ENCODE results near the gene IGFBP7.

IGFBP7 gene

GRCh38 chr4:57109847-57110639 lies at the start of gene IGFBP7:
Gene IGFBP7, minus strand, starts transcription at chr4:57110385. Its CDS starts 34 bp downstream, at chr4:57110351.
- H3K4me3 ChIP-seq (ENCODE audit: low read depth, low read length) = peak within 1 kb of the TSS; percentile 62
- no peaks in the 10 kb centered on the region for H3K9me3 ChIP-seq (ENCODE audit: control insufficient read depth, insufficient read depth, low read length)
- H3K9ac ChIP-seq (ENCODE audit: low read depth, low read length) = no peak within 1 kb of the TSS
- H3K27me3 ChIP-seq (ENCODE audit: control insufficient read depth, insufficient read depth, low read length) = peaks cover 66% of the 10 kb centered on the region
- H3K4me1 ChIP-seq (ENCODE audit: control insufficient read depth, insufficient read depth, low read length) = no peaks in the 10 kb centered on the region
- no peaks in the 10 kb centered on the region for H3K36me3 ChIP-seq (ENCODE audit: control insufficient read depth, insufficient read depth, low read length)

- H3K9me3 ChIP-seq (ENCODE audit: control insufficient read depth, insufficient read depth, low read length) = no peaks in the 10 kb centered on the region
- H3K27me3 ChIP-seq (ENCODE audit: control insufficient read depth, insufficient read depth, low read length) = peaks cover 25% of the 10 kb centered on the region
- H3K36me3 ChIP-seq (ENCODE audit: control insufficient read depth, insufficient read depth, low read length) = no peaks in the 10 kb centered on the region
- no peak overlapping the region for H3K4me3 ChIP-seq (ENCODE audit: low read depth, low read length)
- no peak overlapping the region for H3K9ac ChIP-seq (ENCODE audit: low read depth, low read length)
- H3K4me1 ChIP-seq (ENCODE audit: control insufficient read depth, insufficient read depth, low read length) = no peaks in the 10 kb centered on the region
Measured at GRCh38 chr4:57159866-57160265, 49.7 kb upstream of the IGFBP7 start.

GRCh38 chr4:57158762-57159161 lies 48.6 kb upstream of the IGFBP7 start:
- H3K9me3 ChIP-seq (ENCODE audit: control insufficient read depth, insufficient read depth, low read length) = no peaks in the 10 kb centered on the region
- peaks cover 4% of the 10 kb centered on the region for H3K4me1 ChIP-seq (ENCODE audit: control insufficient read depth, insufficient read depth, low read length)
- H3K36me3 ChIP-seq (ENCODE audit: control insufficient read depth, insufficient read depth, low read length) = no peaks in the 10 kb centered on the region
- H3K4me3 ChIP-seq (ENCODE audit: low read depth, low read length) = no peak overlapping the region
- H3K9ac ChIP-seq (ENCODE audit: low read depth, low read length) = no peak overlapping the region
- H3K27me3 ChIP-seq (ENCODE audit: control insufficient read depth, insufficient read depth, low read length) = peaks cover 17% of the 10 kb centered on the region

- no peak overlapping the region for H3K4me3 ChIP-seq (ENCODE audit: low read depth, low read length)
- peaks cover 4% of the 10 kb centered on the region for H3K4me1 ChIP-seq (ENCODE audit: control insufficient read depth, insufficient read depth, low read length)
Measured at GRCh38 chr4:57158221-57158620, 48.0 kb upstream of the IGFBP7 start.

GRCh38 chr4:57157596-57158137 lies 47.5 kb upstream of the IGFBP7 start:
- no peaks in the 10 kb centered on the region for H3K9me3 ChIP-seq (ENCODE audit: control insufficient read depth, insufficient read depth, low read length)
- H3K4me3 ChIP-seq (ENCODE audit: low read depth, low read length) = no peak overlapping the region
- H3K4me1 ChIP-seq (ENCODE audit: control insufficient read depth, insufficient read depth, low read length) = peaks cover 4% of the 10 kb centered on the region
- no peak overlapping the region for H3K9ac ChIP-seq (ENCODE audit: low read depth, low read length)
- H3K27me3 ChIP-seq (ENCODE audit: control insufficient read depth, insufficient read depth, low read length) = peaks cover 11% of the 10 kb centered on the region
- H3K36me3 ChIP-seq (ENCODE audit: control insufficient read depth, insufficient read depth, low read length) = no peaks in the 10 kb centered on the region

More at GRCh38 chr4:57158221-57158620, 48.0 kb upstream of the IGFBP7 start:
- Histone ChIP-seq H3K36me3 (ENCODE audit: control insufficient read depth, insufficient read depth, low read length) (no peaks in the 10 kb centered on the region), H3K9me3 (ENCODE audit: control insufficient read depth, insufficient read depth, low read length) (no peaks in the 10 kb centered on the region), H3K9ac (ENCODE audit: low read depth, low read length) (no peak overlapping the region), H3K27me3 (ENCODE audit: control insufficient read depth, insufficient read depth, low read length) (peaks cover 15% of the 10 kb centered on the region)

GRCh38 chr4:57156242-57156990 lies 46.2 kb upstream of the IGFBP7 start:
- Histone ChIP-seq H3K9ac (ENCODE audit: low read depth, low read length) (no peak overlapping the region), H3K36me3 (ENCODE audit: control insufficient read depth, insufficient read depth, low read length) (no peaks in the 10 kb centered on the region), H3K4me1 (ENCODE audit: control insufficient read depth, insufficient read depth, low read length) (peaks cover 4% of the 10 kb centered on the region), H3K9me3 (ENCODE audit: control insufficient read depth, insufficient read depth, low read length) (no peaks in the 10 kb centered on the region), H3K4me3 (ENCODE audit: low read depth, low read length) (no peak overlapping the region), H3K27me3 (ENCODE audit: control insufficient read depth, insufficient read depth, low read length) (peaks cover 11% of the 10 kb centered on the region)

GRCh38 chr4:57154926-57155325 lies 44.7 kb upstream of the IGFBP7 start:
- no peak overlapping the region for H3K9ac ChIP-seq (ENCODE audit: low read depth, low read length)
- H3K27me3 ChIP-seq (ENCODE audit: control insufficient read depth, insufficient read depth, low read length) = peaks cover 11% of the 10 kb centered on the region
- no peaks in the 10 kb centered on the region for H3K36me3 ChIP-seq (ENCODE audit: control insufficient read depth, insufficient read depth, low read length)
- no peak overlapping the region for H3K4me3 ChIP-seq (ENCODE audit: low read depth, low read length)
- H3K4me1 ChIP-seq (ENCODE audit: control insufficient read depth, insufficient read depth, low read length) = peaks cover 4% of the 10 kb centered on the region
- no peaks in the 10 kb centered on the region for H3K9me3 ChIP-seq (ENCODE audit: control insufficient read depth, insufficient read depth, low read length)

- H3K4me3 ChIP-seq (ENCODE audit: low read depth, low read length) = no peak overlapping the region
- no peaks in the 10 kb centered on the region for H3K9me3 ChIP-seq (ENCODE audit: control insufficient read depth, insufficient read depth, low read length)
Measured at GRCh38 chr4:57154191-57154590, 44.0 kb upstream of the IGFBP7 start.

GRCh38 chr4:57153207-57153606 lies 43.0 kb upstream of the IGFBP7 start:
- Histone ChIP-seq H3K27me3 (ENCODE audit: control insufficient read depth, insufficient read depth, low read length) (peaks cover 6% of the 10 kb centered on the region), H3K4me3 (ENCODE audit: low read depth, low read length) (no peak overlapping the region), H3K4me1 (ENCODE audit: control insufficient read depth, insufficient read depth, low read length) (peaks cover 4% of the 10 kb centered on the region), H3K36me3 (ENCODE audit: control insufficient read depth, insufficient read depth, low read length) (no peaks in the 10 kb centered on the region), H3K9ac (ENCODE audit: low read depth, low read length) (no peak overlapping the region), H3K9me3 (ENCODE audit: control insufficient read depth, insufficient read depth, low read length) (no peaks in the 10 kb centered on the region)

More at GRCh38 chr4:57154191-57154590, 44.0 kb upstream of the IGFBP7 start:
- H3K36me3 ChIP-seq (ENCODE audit: control insufficient read depth, insufficient read depth, low read length) = no peaks in the 10 kb centered on the region
- peaks cover 11% of the 10 kb centered on the region for H3K27me3 ChIP-seq (ENCODE audit: control insufficient read depth, insufficient read depth, low read length)
- peaks cover 4% of the 10 kb centered on the region for H3K4me1 ChIP-seq (ENCODE audit: control insufficient read depth, insufficient read depth, low read length)
- no peak overlapping the region for H3K9ac ChIP-seq (ENCODE audit: low read depth, low read length)

GRCh38 chr4:57151481-57151880 lies 41.3 kb upstream of the IGFBP7 start:
- H3K4me1 ChIP-seq (ENCODE audit: control insufficient read depth, insufficient read depth, low read length) = peaks cover 4% of the 10 kb centered on the region
- no peak overlapping the region for H3K9ac ChIP-seq (ENCODE audit: low read depth, low read length)
- H3K27me3 ChIP-seq (ENCODE audit: control insufficient read depth, insufficient read depth, low read length) = no peaks in the 10 kb centered on the region
- no peaks in the 10 kb centered on the region for H3K36me3 ChIP-seq (ENCODE audit: control insufficient read depth, insufficient read depth, low read length)
- H3K4me3 ChIP-seq (ENCODE audit: low read depth, low read length) = no peak overlapping the region
- H3K9me3 ChIP-seq (ENCODE audit: control insufficient read depth, insufficient read depth, low read length) = no peaks in the 10 kb centered on the region

GRCh38 chr4:57149833-57150232 lies 39.6 kb upstream of the IGFBP7 start:
- Histone ChIP-seq H3K9me3 (ENCODE audit: control insufficient read depth, insufficient read depth, low read length) (no peaks in the 10 kb centered on the region), H3K36me3 (ENCODE audit: control insufficient read depth, insufficient read depth, low read length) (no peaks in the 10 kb centered on the region), H3K4me3 (ENCODE audit: low read depth, low read length) (no peak overlapping the region), H3K4me1 (ENCODE audit: control insufficient read depth, insufficient read depth, low read length) (peaks cover 4% of the 10 kb centered on the region), H3K27me3 (ENCODE audit: control insufficient read depth, insufficient read depth, low read length) (no peaks in the 10 kb centered on the region), H3K9ac (ENCODE audit: low read depth, low read length) (no peak overlapping the region)

Data from iPS-15b (cell line).